A549 (cell line): ENCODE results near the gene HIGD1A. TPM values are rescaled to one million over a fixed set of nuclear protein-coding genes. Genes with fewer than 3 reads are reported as not detected.
A peak's percentile ranks its signal among the peaks of the same experiment; 100 is the strongest.

ENCODE experiments used
- ATAC-seq, 2 experiments: fragments of 200-7000 bp in 1 of 2; fragments of >200 bp in 1 of 2; cut with Nextera tagmentation in 1 of 2; cut with Tn5 transposase in 1 of 2; 3 replicates each; pipeline versions ENCODE4 v1.8.0 to v1.9.1; 2018 to 2020; ENCODE audit warnings: mild to moderate bottlenecking in 1 of 2, moderate library complexity in 1 of 2
- CTCF ChIA-PET: fragments of 300-600 bp; sonication (Branson Sonifier 250); formaldehyde crosslinking; extraction: SDS; loops from one replicate; lab custom pipeline; 2021; ENCODE audit warnings: antibody characterized with exemption, inconsistent platforms; lab: Yijun Ruan, JAX
- POLR2A ChIA-PET: fragments of 350-600 bp; formaldehyde crosslinking; extraction: SDS; loops from one replicate; lab custom pipeline; 2021; ENCODE audit warnings: antibody characterized with exemption, inconsistent platforms; lab: Yijun Ruan, JAX
- DNase-seq, 2 experiments: peaks; one replicate each; pipeline versions ENCODE4 v3.0.0 to v3.0.0-alpha.2; 2011 to 2016; ENCODE audit warnings: low read depth in 1 of 2, low spot score in 1 of 2
- FAIRE-seq: peaks from 2 replicates; lab custom pipeline; 2011; peaks lifted over from hg19 to GRCh38; lab: Jason Lieb, UNC
- H3K27ac ChIP-seq, 2 experiments: fragments of >200 bp; sonication (Bioruptor Twin); formaldehyde crosslinking; 3 replicates each; pipeline ENCODE4 v1.5.1; 2016 to 2017
- H3K4me1 ChIP-seq: fragments of >200 bp; sonication (Bioruptor Twin); formaldehyde crosslinking; 3 replicates; pipeline ENCODE4 v1.6.1; 2016
- H3K4me2 ChIP-seq: fragments of >200 bp; sonication (Bioruptor Twin); formaldehyde crosslinking; 3 replicates; pipeline ENCODE4 v1.6.1; 2016
- H3K4me3 ChIP-seq: fragments of >200 bp; sonication (Bioruptor Twin); formaldehyde crosslinking; 3 replicates; pipeline ENCODE4 v1.5.1; 2016
- H3K9me3 ChIP-seq: fragments of >200 bp; sonication (Bioruptor Twin); formaldehyde crosslinking; 3 replicates; pipeline ENCODE4 v1.6.1; 2016
- ATOH8 ChIP-seq: fragments of 250-450 bp; sonication (Bioruptor Pico); IDR thresholded peaks from 2 replicates; pipeline ENCODE4 v1.5.0; 2020; ENCODE audit warnings: low read depth, mild to moderate bottlenecking, moderate library complexity
- CBX2 ChIP-seq: fragments of 200-600 bp; sonication (generic); IDR thresholded peaks from 2 replicates; pipeline ENCODE4 v1.6.1; 2016; ENCODE audit warnings: low read depth, mild to moderate bottlenecking, borderline replicate concordance
- CEBPB ChIP-seq, 2 experiments: fragments of >200 bp in 1 of 2; sonication (Bioruptor Twin) in 1 of 2; formaldehyde crosslinking in 1 of 2; IDR thresholded peaks; 2 replicates each; pipeline ENCODE4 v1.6.1; 2012 to 2016
- CHD4 ChIP-seq: fragments of 200-600 bp; sonication (generic); IDR thresholded peaks from 2 replicates; pipeline ENCODE4 v1.6.1; 2016; ENCODE audit warnings: antibody characterized with exemption, mild to moderate bottlenecking, borderline replicate concordance
- EHF ChIP-seq: fragments of 250-450 bp; sonication (Bioruptor Pico); IDR thresholded peaks from 2 replicates; pipeline ENCODE4 v1.5.0; 2020; ENCODE audit warnings: mild to moderate bottlenecking
- EHMT2 ChIP-seq: fragments of 200-600 bp; sonication (generic); IDR thresholded peaks from 2 replicates; pipeline ENCODE4 v1.6.1; 2016; ENCODE audit warnings: antibody characterized with exemption, low read depth, mild to moderate bottlenecking, moderate library complexity
- ESRRA ChIP-seq: fragments of 150-350 bp; IDR thresholded peaks from 2 replicates; pipeline ENCODE4 v1.6.1; 2014; ENCODE audit warnings: mild to moderate bottlenecking, low read length, borderline replicate concordance
- FOSL2 ChIP-seq, 2 experiments: fragments of 450-650 bp in 1 of 2; fragments of >200 bp in 1 of 2; sonication (Bioruptor Twin) in 1 of 2; formaldehyde crosslinking; IDR thresholded peaks; 2 replicates each; pipeline versions ENCODE4 v1.5.0 to v1.6.1; 2016 to 2020; ENCODE audit warnings: mild to moderate bottlenecking in 1 of 2, moderate library complexity in 1 of 2
- FOXS1 ChIP-seq: fragments of 250-450 bp; sonication (Bioruptor Pico); IDR thresholded peaks from 2 replicates; pipeline ENCODE4 v1.5.0; 2020; ENCODE audit warnings: mild to moderate bottlenecking, moderate library complexity
- HOXA7 ChIP-seq: fragments of 250-450 bp; sonication (Bioruptor Pico); IDR thresholded peaks from 2 replicates; pipeline ENCODE4 v1.5.0; 2020; ENCODE audit warnings: mild to moderate bottlenecking, moderate library complexity
- HOXB13 ChIP-seq: fragments of 250-450 bp; sonication (Bioruptor Pico); IDR thresholded peaks from 2 replicates; pipeline ENCODE4 v1.5.0; 2020; ENCODE audit warnings: low read depth, mild to moderate bottlenecking, moderate library complexity
- JUN ChIP-seq, 2 experiments: fragments of >200 bp; sonication (Bioruptor Twin); formaldehyde crosslinking; IDR thresholded peaks; 2 replicates in 1 of 2; 3 replicates in 1 of 2; pipeline ENCODE4 v1.6.1; 2016 to 2017
- JUNB ChIP-seq: fragments of >200 bp; sonication (Bioruptor Twin); formaldehyde crosslinking; IDR thresholded peaks from 2 replicates; pipeline ENCODE4 v1.6.1; 2016
- MAFK ChIP-seq: fragments of 450-650 bp; IDR thresholded peaks from 2 replicates; pipeline ENCODE4 v1.6.1; 2014; ENCODE audit not compliant: partially characterized antibody
- MYC ChIP-seq: IDR thresholded peaks from 2 replicates; pipeline ENCODE4 v1.6.1; 2012; ENCODE audit warnings: mild to moderate bottlenecking, inconsistent platforms, low read length, improper control_type of control experiment, borderline replicate concordance
- NFE2L2 ChIP-seq: fragments of 150-350 bp; conservative IDR thresholded peaks from 2 replicates; pipeline ENCODE4 v1.6.1; 2014; ENCODE audit warnings: low read length
- NPAS2 ChIP-seq: fragments of 250-450 bp; sonication (Bioruptor Pico); IDR thresholded peaks from 2 replicates; pipeline ENCODE4 v1.8.0; 2022; ENCODE audit warnings: mild to moderate bottlenecking, moderate library complexity, borderline replicate concordance
- PHF8 ChIP-seq: fragments of 200-600 bp; sonication (generic); IDR thresholded peaks from 2 replicates; pipeline ENCODE4 v1.6.1; 2016; ENCODE audit warnings: low read depth, mild to moderate bottlenecking, antibody characterized with exemption, moderate library complexity, borderline replicate concordance
- POLR2AphosphoS2 ChIP-seq: conservative IDR thresholded peaks from 2 replicates; pipeline ENCODE4 v1.6.1; 2012; ENCODE audit warnings: low read length, improper control_type of control experiment, inconsistent platforms
- RFX5 ChIP-seq: fragments of 450-650 bp; IDR thresholded peaks from 2 replicates; pipeline ENCODE4 v1.7.1; 2014; ENCODE audit warnings: antibody characterized with exemption, mild to moderate bottlenecking, moderate library complexity
- TP53 ChIP-seq: fragments of 250-450 bp; sonication (Bioruptor Pico); IDR thresholded peaks from 2 replicates; pipeline ENCODE4 v1.5.0; 2021; ENCODE audit warnings: mild to moderate bottlenecking, moderate library complexity
- USF2 ChIP-seq: fragments of 450-650 bp; IDR thresholded peaks from 2 replicates; pipeline ENCODE4 v1.6.1; 2014; ENCODE audit warnings: antibody characterized with exemption
- ZNF302 ChIP-seq: fragments of 250-450 bp; sonication (Bioruptor Pico); IDR thresholded peaks from 2 replicates; pipeline ENCODE4 v1.9.0; 2021; ENCODE audit warnings: inconsistent platforms, mild to moderate bottlenecking, moderate library complexity
- ZSCAN20 ChIP-seq: fragments of 250-450 bp; sonication (Bioruptor Pico); IDR thresholded peaks from 2 replicates; pipeline ENCODE4 v1.8.0; 2022; ENCODE audit warnings: mild to moderate bottlenecking, moderate library complexity
- WGBS: methylation state at CpG from one replicate; pipeline ENCODE4 v1.1.6; 2017; ENCODE audit errors: missing lambda C conversion rate; 5-methylcytosine and 5-hydroxymethylcytosine counted together
- polyA plus RNA-seq, 4 experiments: library from polyadenylated mRNA; depleted of rRNA in 3 of 4; stranded (reverse); fragments of >200 nt; fragmentation: RNase III in 1 of 4; extraction: RNeasy Plus Mini Kit Qiagen cat#74134 plus additional on column Dnase treatment in 1 of 4; gene quantifications; 2 replicates in 3 of 4; 3 replicates in 1 of 4; pipeline ENCODE4 v1.2.3, GENCODE V29; 2011 to 2017
- TF ChIP-seq, protein P1 (sequence below): IDR thresholded peaks from 2 replicates; pipeline ENCODE4 v1.6.1; 2012
- TF ChIP-seq, protein P2 (sequence below): fragments of >200 bp; sonication (Bioruptor Twin); formaldehyde crosslinking; IDR thresholded peaks from 2 replicates; pipeline ENCODE4 v1.6.1; 2016

Gene HIGD1A
- polyA plus RNA-seq, 2 of the 4 experiments (the other 2 are of a cell fraction), result 146 to 158 TPM

GRCh38 chr3:42826141-42826540, 21.9 kb upstream of the HIGD1A start:
- peaks cover 11% of the 10 kb centered on the region; the same call in 1 of the 3 replicates for H3K4me1 ChIP-seq
- FAIRE-seq, result no peak
- CTCF ChIA-PET, result interaction anchor here (1.0 kb wide), 1 partner anchor 14 kb away, joined by 4 read pairs; no protein-coding TSS in a partner anchor
- H3K27ac ChIP-seq, result no peak overlapping the region
- TF ChIP-seq HOXA7 (CRISPR knock-in tag) (no peak), FOXS1 (no peak), CHD4 (no peak), RFX5 (no peak), MAFK (no peak), PHF8 (no peak), ZNF302 (CRISPR knock-in tag) (no peak), HOXB13 (no peak), POLR2AphosphoS2 (no peak), ATOH8 (CRISPR knock-in tag) (no peak), JUNB (no peak), EHMT2 (no peak), FOSL2 (IDR thresholded peaks at IDR 0.05) (no peak), FOSL2 (CRISPR knock-in tag; IDR thresholded peaks at IDR 0.05) (no peak), NPAS2 (CRISPR knock-in tag) (no peak), ZSCAN20 (no peak)
- TF ChIP-seq, protein P1, sequence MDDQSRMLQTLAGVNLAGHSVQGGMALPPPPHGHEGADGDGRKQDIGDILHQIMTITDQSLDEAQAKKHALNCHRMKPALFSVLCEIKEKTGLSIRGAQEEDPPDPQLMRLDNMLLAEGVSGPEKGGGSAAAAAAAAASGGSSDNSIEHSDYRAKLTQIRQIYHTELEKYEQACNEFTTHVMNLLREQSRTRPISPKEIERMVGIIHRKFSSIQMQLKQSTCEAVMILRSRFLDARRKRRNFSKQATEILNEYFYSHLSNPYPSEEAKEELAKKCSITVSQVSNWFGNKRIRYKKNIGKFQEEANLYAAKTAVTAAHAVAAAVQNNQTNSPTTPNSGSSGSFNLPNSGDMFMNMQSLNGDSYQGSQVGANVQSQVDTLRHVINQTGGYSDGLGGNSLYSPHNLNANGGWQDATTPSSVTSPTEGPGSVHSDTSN, result no peak
- TF ChIP-seq, all 56 proteins: peak for 0
- POLR2A ChIA-PET, result no interaction called here
- no peak overlapping the region for H3K4me3 ChIP-seq
- no peaks in the 10 kb centered on the region for H3K9me3 ChIP-seq
- no peak for ATAC-seq
- DNase-seq, result no peak
- H3K4me2 ChIP-seq, result no peak overlapping the region

GRCh38 chr3:42823351-42823750, 19.1 kb upstream of the HIGD1A start:
- peak in 1 of 2 experiments; percentile 29 for DNase-seq
- no peak for FAIRE-seq
- CTCF ChIA-PET, result no interaction called here
- peak overlapping the region; percentile 44 to 59; a peak in 4 of 6 replicates for H3K27ac ChIP-seq
- H3K4me2 ChIP-seq, result peak overlapping the region; percentile 39; the same call in 2 of the 3 replicates
- no peak for TF ChIP-seq ESRRA
- TF ChIP-seq, protein P2, sequence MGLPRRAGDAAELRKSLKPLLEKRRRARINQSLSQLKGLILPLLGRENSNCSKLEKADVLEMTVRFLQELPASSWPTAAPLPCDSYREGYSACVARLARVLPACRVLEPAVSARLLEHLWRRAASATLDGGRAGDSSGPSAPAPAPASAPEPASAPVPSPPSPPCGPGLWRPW, result no peak
- no peak for TF ChIP-seq MYC
- TF ChIP-seq EHF (CRISPR knock-in tag), result no peak
- TF ChIP-seq PHF8, result no peak
- TF ChIP-seq ZNF302 (CRISPR knock-in tag), result no peak
- TF ChIP-seq CBX2, result no peak
- TF ChIP-seq MAFK, result no peak
- no peak for TF ChIP-seq NFE2L2
- TF ChIP-seq TP53 (CRISPR knock-in tag), result no peak
- POLR2A ChIA-PET, result no interaction called here
- ATAC-seq, result no peak; a peak in 2 of 6 replicates
- H3K4me3 ChIP-seq, result no peak overlapping the region
- peaks cover 8% of the 10 kb centered on the region; the same call in 1 of the 3 replicates for H3K4me1 ChIP-seq
- H3K9me3 ChIP-seq, result no peaks in the 10 kb centered on the region
- 40% methylated on average over 2 of the region's 2 CpGs for WGBS

DNA sequence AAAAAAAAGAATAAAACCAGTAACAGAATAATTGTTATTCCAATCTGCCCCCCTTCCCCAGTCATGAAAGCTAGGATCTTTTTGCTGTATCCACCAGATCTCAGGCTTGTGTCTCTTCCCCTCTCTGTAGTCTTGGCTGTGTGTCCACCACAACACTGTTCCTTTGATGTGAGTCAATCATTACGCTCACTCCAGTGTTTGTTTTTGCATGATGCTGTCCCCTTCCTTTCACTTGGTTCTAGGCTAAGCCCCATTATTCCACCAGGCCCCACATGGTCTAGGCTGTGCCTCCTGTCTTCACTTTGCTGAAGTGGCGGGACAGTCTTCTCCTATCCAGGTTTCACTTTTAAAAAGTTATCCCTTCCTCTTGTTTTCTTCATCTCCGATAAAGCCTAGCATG, 18.5 kb upstream of the HIGD1A start:
- ATAC-seq (no peak), DNase-seq (no peak), FAIRE-seq (no peak)
- no peak for TF ChIP-seq USF2
- TF ChIP-seq JUN (IDR thresholded peaks at IDR 0.05), result no peak
- TF ChIP-seq CEBPB (IDR thresholded peaks at IDR 0.05), result no peak
- TF ChIP-seq TP53 (CRISPR knock-in tag), result no peak
- TF ChIP-seq, protein P2, result no peak
- WGBS, result 79% methylated on average over 3 of the region's 3 CpGs
- ChIA-PET CTCF (interaction anchor here (0.6 kb wide), 1 partner anchor 67 kb away, joined by 3 read pairs; no protein-coding TSS in a partner anchor), POLR2A (no interaction called here)
- H3K4me3 ChIP-seq, result no peak overlapping the region
- peaks cover 8% of the 10 kb centered on the region; the same call in 1 of the 3 replicates for H3K4me1 ChIP-seq
- H3K4me2 ChIP-seq, result peak overlapping the region; percentile 39; the same call in 2 of the 3 replicates
- H3K27ac ChIP-seq, result peak overlapping the region; percentile 44 to 59; a peak in 4 of 6 replicates
- H3K9me3 ChIP-seq, result no peaks in the 10 kb centered on the region
